NCI-H2196 (cell line): ENCODE measurements around the gene XKR7.

Source experiments
- DNase-seq: peaks from one replicate; lab custom pipeline; 2025; ENCODE audit not compliant: unreplicated experiment; lab: John Stamatoyannopoulos, UW

Gene XKR7

DNA sequence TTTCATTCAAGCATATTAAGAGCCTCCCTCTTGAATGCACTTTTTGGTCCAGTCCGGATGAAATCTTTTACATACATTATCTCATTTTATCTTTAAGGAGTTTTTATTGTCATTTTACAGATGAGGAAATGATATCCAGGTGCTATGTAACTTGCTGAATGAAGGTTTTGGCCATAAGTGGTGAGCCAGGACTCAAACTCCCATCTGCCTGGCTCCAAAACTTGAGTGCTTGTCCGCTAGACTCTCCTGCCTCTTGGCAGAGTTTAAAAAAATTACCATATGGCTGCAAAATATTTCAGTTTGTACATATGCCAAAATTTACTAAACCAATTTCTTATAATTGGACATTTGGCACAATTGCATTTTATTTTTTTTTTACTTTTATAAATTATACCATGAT lies 28.3 kb upstream of the XKR7 start:
- no peak for DNase-seq

DNA sequence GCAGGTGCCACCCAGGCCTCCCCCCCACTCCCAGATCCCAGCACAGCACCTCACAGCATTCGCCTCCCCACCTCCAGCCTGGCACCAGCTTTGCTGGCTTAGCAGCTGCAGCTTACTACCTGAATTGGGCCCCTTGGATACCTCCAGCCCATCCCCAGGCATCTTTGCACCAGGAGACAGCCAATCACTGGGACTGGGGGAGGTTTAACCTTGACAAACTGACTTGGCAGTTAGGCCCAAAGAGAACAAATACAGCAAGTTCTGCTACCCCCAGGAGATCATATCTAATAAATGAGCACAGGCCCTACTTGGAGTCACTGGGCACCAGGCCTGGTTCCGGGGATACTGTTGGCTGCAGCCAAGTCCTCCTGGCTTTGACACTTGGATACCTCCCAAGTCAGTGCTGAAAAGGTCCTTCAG lies 24.9 kb upstream of the XKR7 start:
- DNase-seq, result peak; percentile 80

DNA sequence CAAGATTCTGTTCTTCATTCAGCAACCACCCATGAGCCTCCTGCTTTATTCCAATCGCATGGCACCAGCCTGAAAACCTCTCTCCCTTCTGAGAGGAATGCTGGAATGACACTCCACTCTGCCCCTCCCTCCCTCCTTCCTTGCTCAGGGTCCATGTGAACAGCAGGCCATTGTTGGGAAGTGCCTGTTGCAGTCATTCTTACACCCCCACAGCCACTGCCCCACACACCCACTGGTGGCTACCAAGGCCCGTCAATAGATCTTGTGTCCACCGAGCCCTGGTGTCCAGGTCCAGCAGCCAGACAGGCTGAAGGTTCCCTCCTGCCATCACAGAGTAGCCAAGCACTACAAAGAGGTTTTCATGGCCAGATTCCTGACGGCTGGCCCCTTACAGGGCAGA lies 22.6 kb upstream of the XKR7 start:
- DNase-seq, result no peak

DNA sequence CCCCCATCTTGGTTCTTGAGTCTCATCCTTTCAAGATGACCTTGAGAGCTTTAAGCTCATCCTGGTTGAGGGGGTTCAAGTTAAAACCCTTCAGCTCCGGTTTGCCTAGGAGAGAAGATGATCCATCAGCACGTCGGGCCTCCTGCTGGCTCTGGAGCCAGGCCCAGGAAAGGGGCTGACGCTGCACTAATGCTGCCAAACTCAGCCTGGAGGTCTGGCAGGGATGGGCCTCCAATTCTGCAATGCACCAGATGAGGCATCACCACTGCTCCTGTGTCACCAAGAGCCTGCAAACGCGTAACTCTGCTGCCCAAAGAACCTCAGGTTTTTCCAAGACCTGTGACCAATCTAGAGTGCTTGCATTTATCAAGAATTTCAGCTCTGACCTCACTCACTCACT lies 22.2 kb upstream of the XKR7 start:
- DNase-seq, result peak; percentile 25

DNA sequence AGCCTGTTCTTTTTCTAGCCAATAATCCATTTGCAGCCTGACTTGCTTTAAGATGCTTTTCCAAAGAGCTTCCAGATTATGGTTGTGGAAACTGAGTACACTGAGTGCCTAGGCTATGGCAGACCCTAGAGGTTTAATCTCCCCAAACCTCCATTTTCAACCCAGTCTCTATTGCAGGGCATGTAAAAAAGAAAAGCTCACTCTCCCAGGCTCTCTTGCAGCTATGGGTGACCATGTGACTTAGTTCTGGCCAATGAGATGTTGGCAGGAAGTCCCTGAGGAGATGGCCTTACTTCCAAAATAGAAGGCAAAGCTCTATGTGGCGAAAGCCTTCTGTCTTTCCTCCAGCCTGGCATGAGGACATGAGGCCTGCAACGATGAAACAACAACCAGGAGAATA lies 19.9 kb upstream of the XKR7 start:
- no peak for DNase-seq

DNA sequence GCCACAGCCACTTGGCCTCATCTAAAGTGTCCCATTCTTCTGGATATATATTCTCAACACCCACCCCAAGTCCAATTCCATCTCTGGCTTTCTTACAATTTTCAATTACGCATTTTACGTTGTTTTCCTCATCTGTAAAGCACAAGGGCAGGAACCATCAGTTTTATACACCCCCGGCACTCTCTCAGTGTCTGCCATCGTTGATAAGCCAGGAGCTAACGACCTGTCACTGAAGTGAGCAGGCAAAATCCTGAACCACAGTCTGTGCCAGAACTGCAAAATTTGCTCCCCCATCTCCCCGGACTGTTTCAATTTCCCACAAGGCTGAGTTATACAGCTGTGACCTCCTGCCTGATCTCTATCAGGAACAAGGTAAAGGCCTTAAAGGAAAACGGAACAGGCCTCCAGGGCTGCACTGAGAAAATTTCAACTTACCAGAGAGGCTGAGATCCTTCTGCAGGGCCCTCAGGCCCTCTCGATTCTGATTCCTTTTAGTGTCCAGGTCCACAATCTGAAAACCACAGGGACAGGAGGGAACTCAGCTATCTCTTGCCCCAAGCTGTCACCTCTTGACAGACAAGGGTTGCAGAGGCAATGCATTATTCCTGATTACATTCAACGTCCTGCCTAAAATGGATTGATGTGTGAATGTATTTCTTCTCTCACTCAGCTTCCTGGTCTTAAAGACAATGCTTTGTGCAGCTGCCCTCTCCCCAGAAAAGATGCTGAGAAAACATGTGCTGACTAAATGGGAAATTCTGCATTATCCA lies 17.9 kb upstream of the XKR7 start:
- no peak for DNase-seq

DNA sequence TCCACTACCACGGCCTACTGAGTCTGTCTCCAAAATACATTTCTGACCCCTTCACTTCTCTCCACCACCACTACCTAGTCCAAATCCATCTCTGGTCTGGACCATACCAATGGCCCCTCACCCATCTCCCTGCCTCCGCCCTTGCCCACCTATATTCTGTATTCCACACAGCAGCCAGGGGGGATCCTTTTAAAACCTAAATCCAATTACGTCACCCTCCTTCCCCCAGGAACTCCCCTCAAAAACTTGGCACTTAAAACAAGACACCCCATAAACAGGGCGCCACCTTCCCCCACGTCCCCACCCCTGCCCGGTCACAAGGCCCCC lies 16.8 kb upstream of the XKR7 start:
- DNase-seq, result no peak

DNA sequence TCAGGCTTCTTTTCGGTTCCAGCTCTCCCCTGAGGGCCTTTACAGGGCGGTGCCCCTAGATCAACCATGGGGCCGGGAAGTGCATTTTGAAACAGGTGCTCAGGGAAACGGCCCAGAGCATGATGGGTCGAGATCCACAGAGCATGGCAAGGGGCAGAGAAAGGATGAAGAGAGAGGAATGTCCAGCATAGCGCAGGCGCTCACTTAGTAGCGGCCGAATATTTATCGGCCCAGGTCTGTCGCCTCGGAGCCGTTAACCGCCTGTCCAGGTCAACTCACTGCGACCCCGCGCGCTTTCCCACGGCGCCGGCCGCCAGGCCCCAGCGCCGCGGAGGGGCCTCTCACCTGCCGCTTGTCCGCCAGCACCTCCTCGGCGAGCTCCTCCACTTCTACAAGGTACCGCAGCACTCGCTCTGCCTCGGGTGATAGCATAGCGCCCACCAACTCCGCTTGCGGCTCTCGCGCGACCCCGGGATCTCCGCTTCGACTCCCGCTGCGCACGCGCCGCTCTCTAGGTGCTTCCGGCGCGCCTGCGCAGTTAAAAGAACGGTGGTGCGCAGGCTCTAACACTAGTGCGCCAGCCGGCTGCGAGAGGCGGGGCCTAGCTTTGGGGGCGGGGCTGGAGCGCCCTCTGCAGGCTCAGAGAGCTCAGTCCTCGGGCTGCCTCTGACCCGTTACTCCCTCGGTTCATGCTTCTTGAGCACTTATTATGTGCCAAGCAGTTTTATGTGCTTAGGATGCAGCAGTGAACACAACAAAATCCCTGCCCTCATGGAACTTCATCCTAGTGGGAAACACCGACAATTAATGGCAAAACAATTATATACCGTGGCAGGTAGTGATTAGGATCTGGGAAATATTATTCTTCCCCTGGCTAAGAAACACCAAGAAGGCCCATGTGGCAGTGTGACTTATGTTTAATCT lies 16.2 kb upstream of the XKR7 start, which contains the start of gene PDRG1:
PDRG1 (minus strand) TSS at position 517 of the 924 bp plus-strand sequence; CDS start at position 432, 85 bp downstream.
- peak; percentile 97 for DNase-seq

DNA sequence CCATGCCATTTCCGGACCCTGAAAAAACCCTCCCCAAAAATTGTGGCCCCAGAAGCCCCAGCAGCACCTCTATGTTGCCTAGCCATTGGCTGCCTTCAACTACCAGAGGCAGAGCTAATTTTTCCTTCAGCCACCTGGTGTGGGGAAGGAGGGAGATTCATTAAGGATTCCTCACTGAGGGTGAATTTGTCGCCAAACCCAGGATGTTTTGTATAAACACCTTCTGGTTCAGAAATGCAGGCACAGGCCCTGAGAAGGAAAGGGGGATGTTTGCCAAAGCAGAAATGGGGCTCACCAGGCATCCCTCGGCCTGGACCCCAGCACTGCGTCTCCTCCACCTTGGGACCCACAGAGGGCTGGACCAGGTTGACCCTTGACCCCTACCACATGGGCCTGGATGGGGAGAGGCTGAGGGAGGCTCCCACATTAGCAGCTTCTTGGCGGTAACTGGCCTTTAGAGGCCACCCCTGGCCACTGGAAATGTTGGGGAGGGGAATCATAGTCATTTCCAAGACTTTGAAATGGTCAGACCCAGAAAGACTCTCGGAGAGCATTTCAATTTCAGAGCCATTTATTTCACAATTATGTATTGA lies 14.3 kb upstream of the XKR7 start:
- no peak for DNase-seq

DNA sequence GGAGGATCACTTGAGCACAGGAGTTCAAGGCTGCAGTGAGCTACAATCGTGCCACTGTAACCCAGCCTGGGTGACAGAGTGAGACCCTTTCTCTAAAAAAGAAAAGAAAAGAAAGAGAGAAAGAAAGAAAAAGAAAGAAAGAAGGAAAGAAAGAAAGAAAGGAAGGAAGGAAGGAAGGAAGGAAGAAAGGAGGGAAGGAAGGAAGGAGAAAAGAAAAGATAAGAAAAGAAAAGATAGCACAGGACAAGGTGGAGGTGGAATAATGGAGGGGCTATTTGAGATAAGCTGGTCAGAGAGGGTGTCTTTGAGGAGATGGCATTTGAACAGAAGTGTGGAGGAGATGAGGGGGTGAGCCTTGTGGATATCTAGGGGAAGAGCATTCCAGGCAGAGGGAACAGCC lies 13.5 kb upstream of the XKR7 start:
- DNase-seq, result no peak

DNA sequence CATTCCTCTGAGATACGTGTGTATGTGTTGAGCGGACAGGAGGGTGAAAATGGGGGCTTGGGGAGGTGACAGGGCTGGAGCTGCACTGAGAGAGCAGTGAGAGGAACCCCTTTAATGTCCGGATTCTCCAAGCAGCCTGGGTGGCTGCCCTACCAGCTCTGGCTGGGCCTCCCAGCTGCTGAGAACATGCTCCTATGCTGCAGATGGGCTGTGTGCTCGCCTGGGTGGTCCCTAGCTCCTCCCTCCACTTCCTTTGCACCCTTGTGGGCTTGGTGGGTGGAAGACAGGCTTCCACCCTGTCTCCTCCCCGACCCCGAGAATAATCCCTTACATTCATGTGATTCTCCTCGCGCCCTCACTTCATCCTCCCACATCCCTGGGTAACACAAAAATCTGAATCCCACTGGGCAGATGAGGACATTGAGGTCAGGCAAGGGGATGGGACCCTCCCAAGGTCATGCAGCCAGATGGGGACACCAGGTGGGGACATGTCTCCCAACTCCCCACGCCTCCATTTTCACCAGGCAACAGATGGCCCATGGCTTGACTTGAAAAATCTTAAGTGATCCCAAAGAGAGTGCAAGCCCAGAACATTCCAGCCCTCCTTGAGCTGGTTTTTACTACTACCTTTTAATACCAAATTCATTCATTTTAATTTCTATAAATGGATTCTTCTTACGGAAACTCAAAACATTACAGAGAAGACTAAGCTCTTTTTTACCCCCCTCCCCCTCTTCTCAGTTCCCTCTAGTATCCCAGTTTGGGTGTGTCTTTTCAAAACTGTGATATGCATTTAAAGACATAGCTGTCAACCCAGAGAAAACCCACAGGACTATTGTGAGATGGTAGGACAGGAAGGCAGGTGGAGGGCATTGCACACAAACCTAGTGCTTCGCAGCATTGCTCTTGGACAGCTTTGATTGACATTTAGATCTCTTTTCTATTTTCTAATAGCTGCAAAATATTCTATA lies 11.1 kb upstream of the XKR7 start:
- no peak for DNase-seq

DNA sequence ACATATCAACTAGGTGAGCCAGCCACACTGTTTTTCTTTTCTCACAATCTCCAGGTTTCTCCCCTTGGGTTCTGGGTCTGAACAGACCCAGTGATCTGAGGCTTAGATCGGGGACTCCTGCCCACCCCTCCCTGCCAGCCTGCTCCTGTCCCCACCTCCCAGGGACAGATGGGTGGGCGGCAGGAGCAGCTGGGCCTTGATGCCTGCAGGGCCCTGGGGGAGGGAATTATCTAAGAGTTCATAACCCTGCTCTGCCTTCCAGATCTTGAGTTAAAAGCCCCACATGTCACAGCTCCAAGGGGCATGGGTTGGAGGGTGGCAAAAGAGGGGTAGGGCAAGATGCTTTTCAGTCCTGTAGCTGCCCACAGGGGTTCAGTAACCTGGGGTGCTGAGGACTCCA lies 5.2 kb upstream of the XKR7 start:
- DNase-seq, result no peak

DNA sequence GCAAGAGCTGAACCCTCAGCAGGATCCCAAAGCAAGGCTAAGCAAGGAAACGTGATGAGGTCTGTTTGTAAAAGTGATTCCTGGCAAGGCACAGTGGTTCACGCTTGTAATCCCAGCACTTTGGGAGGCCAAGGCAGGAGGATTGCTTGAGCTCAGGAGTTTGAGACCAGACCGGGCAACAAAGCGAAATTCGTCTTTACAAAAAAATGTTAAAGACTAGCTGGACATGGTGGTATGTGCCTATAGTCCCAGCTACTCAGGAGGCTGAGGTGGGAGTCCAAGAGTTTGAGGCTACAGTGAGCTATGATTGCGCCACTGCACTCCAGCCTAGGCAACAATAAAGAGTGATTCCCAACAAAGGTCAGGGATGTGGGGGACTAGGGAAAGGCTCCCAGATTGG lies 4.1 kb upstream of the XKR7 start:
- no peak for DNase-seq

DNA sequence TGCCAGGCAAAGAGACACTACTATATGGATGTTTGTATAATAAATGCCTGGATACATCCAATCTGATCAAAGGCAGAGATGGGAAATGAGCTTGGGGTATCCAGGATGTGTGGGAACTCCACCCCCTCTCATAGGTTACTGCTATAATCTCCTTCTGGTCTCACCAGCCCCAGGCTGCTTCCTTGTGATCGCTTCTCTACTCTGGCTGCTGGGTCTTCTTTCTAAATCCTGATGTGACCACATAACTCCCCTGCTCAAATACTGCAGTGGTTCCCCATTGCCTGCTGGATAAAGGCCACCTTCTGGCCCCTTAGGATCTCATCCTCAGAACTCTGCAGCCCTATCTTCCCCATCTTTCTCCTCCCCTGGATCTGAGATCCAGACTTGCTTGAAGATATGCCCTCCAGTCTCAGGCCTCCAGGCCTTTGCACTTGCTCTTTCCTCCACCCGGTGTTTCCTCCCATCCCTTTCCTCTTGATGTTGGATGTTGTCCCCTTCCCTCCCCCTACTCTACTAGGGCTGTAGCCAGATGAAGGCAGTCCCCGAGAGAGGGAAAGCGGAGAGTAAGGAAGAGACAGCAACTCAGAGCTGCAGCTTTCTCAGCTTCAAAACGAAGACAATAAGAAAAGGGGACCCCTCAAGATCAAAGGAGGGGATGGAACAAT lies 828 bp upstream of the XKR7 start:
- no peak for DNase-seq

DNA sequence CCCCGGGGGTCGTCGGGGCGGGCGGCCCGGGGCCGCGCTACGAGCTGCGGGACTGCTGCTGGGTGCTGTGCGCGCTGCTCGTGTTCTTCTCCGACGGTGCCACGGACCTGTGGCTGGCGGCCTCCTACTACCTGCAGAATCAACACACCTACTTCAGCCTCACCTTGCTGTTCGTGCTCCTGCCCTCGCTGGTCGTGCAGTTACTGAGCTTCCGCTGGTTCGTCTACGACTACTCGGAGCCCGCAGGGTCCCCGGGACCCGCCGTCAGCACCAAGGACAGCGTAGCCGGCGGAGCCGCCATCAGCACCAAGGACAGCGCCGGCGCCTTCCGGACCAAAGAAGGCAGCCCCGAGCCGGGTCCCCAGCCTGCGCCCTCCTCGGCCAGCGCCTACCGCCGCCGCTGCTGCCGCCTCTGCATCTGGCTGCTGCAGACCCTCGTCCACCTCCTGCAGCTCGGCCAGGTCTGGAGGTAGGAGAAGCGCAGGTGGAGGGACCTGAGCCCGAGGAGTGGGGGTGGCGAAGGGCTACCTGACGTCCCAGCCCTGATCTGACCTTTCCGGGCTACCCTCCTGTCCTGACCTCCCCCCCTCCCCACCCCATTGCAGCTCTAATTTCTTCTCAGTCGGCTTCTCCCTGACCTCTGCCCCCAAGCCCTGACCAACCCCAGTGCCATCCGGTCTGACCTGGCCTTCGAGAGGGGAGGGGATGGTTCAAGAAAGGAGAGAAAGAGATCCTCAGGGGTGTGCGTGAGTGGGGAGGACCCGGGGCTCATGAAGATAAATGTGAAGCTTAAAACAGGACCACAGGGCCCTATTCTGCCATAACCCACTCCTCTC lies 558 bp downstream of the XKR7 start:
- no peak for DNase-seq

DNA sequence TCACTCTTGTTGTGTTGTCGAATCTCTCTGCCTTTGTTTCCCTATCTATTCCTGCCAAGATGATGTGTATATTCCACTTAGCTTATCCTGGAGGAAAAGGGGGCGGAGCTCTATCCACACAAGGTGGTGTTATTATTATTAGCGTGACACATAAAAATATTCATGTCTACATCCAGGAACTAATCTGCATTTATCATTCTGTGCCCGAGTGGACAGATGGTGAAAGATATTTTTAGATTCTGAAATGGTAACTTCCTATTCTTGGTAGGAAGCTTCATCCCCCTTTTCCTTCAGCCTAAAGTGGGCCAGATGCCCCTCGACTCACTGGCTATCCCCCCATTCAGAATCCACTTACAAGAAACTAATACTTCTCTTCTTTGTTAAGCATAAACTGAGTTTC lies 2.0 kb downstream of the XKR7 start:
- no peak for DNase-seq

DNA sequence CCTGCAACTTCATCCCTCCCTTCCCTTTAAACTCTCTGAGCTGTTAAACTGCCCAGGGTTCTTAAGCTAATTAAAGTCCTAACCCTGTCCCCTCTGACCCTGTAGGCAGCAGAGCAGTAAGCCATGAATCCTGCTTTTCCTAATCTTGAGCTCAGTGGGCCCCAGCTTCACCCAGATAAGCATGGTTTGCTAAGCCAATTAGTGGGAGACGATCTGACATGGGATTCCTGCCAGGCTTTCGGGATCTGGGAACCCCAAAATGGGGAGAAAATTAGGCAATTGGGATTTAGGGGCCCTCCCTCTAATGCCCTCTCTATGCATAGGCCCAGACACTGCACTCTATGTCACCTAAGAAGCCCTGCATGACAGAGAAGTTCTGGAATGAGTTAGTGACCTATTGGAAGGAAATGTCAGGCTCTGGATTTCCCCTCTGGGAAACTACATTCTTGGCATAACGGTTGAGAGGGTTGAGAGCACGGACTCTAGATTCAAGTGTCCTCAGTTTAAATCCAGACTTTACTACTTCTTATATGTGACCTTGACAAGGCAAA lies 4.6 kb downstream of the XKR7 start:
- no peak for DNase-seq

DNA sequence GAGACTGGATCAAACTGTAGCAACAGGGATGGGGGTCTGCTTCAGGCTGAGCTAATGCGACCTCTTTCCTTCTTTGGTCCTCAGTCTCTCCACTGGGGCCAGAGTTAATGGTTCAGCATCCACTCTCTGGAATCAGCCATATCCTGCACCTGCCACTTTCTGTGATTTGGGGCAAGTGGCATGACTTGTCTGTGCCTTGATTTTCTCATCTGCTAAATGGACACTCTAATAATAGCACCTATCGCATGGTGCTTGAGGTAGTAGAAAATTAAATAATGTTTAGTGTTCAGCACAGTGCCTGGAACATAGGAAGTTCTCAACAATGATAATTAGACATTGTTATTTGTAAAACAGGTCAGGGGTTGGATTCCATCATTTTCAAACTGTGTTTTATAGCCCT lies 6.3 kb downstream of the XKR7 start:
- no peak for DNase-seq

DNA sequence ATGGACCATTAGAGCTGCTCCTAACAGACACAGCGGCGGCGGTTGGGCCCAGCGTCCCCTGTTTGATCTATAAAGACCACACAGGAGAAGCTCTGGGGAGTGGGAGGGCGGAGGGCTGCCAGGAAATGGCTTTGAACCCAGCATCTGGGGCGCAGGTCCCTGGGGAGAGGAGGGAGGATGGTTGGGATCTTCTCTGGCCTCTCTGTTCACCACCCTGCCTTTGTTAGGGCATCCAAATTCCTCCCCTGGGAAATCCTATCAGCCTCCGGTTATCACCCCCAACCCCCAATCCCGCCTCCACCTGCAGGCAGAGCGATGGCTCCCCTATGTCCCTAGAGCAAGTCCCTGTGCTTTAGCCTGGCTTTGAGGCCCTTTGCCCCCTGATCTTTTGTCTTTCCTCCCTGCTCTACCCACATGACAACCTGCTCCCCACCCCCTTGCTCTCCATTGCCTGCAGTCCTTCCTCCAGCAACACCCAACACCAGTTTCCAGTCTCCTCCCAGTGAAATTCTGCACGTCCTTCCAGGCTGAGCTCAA lies 7.1 kb downstream of the XKR7 start:
- no peak for DNase-seq
